Adipose tissue (tissue), 3 donors: ENCODE data around the gene ENTREP1. TPM values are rescaled to one million over a fixed set of nuclear protein-coding genes. Genes with fewer than 3 reads are reported as not detected.

ENCODE experiments used
- H3K27ac ChIP-seq: one replicate; pipeline ENCODE4 v1.5.1; 2013; ENCODE audit warnings: low read depth, low read length
- WGBS, 3 donors: extraction: QIAGEN DNeasy Blood & Tissue Kit; methylation state at CpG; one replicate each; pipeline ENCODE4 v1.1.7; 2013; 5-methylcytosine and 5-hydroxymethylcytosine counted together
- polyA plus RNA-seq, 3 donors: library from polyadenylated mRNA; stranded (reverse); fragments of 200-250 nt; gene quantifications; one replicate each; pipeline ENCODE4 v1.2.3, GENCODE V29; 2013
- donor health status: healthy with polysubstance abuse.
- donor health status: Bipolar disorder and iron deficiency.
- donor health status: healthy.

Gene ENTREP1
- polyA plus RNA-seq, 3 donors, result 3.2 to 4.3 (median 4.1) TPM

- H3K27ac ChIP-seq, result no peak overlapping the region
- WGBS, 3 donors, result 74 to 95% (median 89%) methylated on average over 1 of the region's 1 CpG
These were observed 30.2 kb downstream of the ENTREP1 start for GRCh38 chr9:69355232-69355631.

- 46 to 58% (median 55%) methylated on average over 3 of the region's 3 CpGs for WGBS, 3 donors
These were observed 32.2 kb downstream of the ENTREP1 start for GRCh38 chr9:69357030-69357775.

GRCh38 chr9:69357821-69358220 lies 32.8 kb downstream of the ENTREP1 start:
- no peak overlapping the region for H3K27ac ChIP-seq
- WGBS, 3 donors, result 81 to 92% (median 91%) methylated on average over 4 of the region's 4 CpGs

More at GRCh38 chr9:69357030-69357775, 32.2 kb downstream of the ENTREP1 start:
- H3K27ac ChIP-seq, result no peak overlapping the region

- no peak overlapping the region for H3K27ac ChIP-seq
- 14 to 26% (median 15%) methylated on average over 1 of the region's 1 CpG for WGBS, 3 donors
These were observed 38.2 kb downstream of the ENTREP1 start for GRCh38 chr9:69363191-69363590.

- H3K27ac ChIP-seq, result no peak overlapping the region
- 83 to 92% (median 90%) methylated on average over 3 of the region's 3 CpGs for WGBS, 3 donors
These were observed 39.6 kb downstream of the ENTREP1 start for GRCh38 chr9:69364510-69365150.

GRCh38 chr9:69370430-69370829 lies 45.4 kb downstream of the ENTREP1 start:
- no peak overlapping the region for H3K27ac ChIP-seq
- WGBS, 3 donors, result 9 to 49% (median 42%) methylated on average over 2 of the region's 2 CpGs

- H3K27ac ChIP-seq, result no peak overlapping the region
- 2 to 35% (median 13%) methylated on average over 1 of the region's 1 CpG for WGBS, 3 donors
These were observed 46.0 kb downstream of the ENTREP1 start for GRCh38 chr9:69371001-69371400.

GRCh38 chr9:69376651-69377050 lies 51.6 kb downstream of the ENTREP1 start:
- H3K27ac ChIP-seq, result no peak overlapping the region
- WGBS, 3 donors, result 50 to 62% (median 53%) methylated on average over 3 of the region's 3 CpGs

GRCh38 chr9:69377291-69377690 lies 52.3 kb downstream of the ENTREP1 start:
- 92 to 96% (median 94%) methylated on average over 13 of the region's 13 CpGs for WGBS, 3 donors

GRCh38 chr9:69377981-69378380 lies 53.0 kb downstream of the ENTREP1 start:
- 50 to 83% (median 77%) methylated on average over 2 of the region's 2 CpGs for WGBS, 3 donors
- H3K27ac ChIP-seq, result no peak overlapping the region

More at GRCh38 chr9:69377291-69377690, 52.3 kb downstream of the ENTREP1 start:
- no peak overlapping the region for H3K27ac ChIP-seq

- WGBS, 3 donors, result 68 to 89% (median 76%) methylated on average over 9 of the region's 9 CpGs
- no peak overlapping the region for H3K27ac ChIP-seq
These were observed 54.4 kb downstream of the ENTREP1 start for GRCh38 chr9:69379270-69379982.

GRCh38 chr9:69380301-69380700 lies 55.3 kb downstream of the ENTREP1 start:
- 89 to 94% (median 92%) methylated on average over 6 of the region's 6 CpGs for WGBS, 3 donors

GRCh38 chr9:69380811-69381210 lies 55.8 kb downstream of the ENTREP1 start:
- WGBS, 3 donors, result 89 to 96% (median 94%) methylated on average over 3 of the region's 3 CpGs

More at GRCh38 chr9:69380301-69380700, 55.3 kb downstream of the ENTREP1 start:
- H3K27ac ChIP-seq, result no peak overlapping the region

GRCh38 chr9:69382135-69382534 lies 57.1 kb downstream of the ENTREP1 start:
- no peak overlapping the region for H3K27ac ChIP-seq
- WGBS, 3 donors, result 62 to 72% (median 67%) methylated on average over 4 of the region's 4 CpGs

More at GRCh38 chr9:69380811-69381210, 55.8 kb downstream of the ENTREP1 start:
- no peak overlapping the region for H3K27ac ChIP-seq

- no peak overlapping the region for H3K27ac ChIP-seq
- WGBS, 3 donors, result 48 to 58% (median 53%) methylated on average over 6 of the region's 6 CpGs
These were observed 60.6 kb downstream of the ENTREP1 start for GRCh38 chr9:69385581-69386033.

- H3K27ac ChIP-seq, result no peak overlapping the region
- 62 to 81% (median 74%) methylated on average over 4 of the region's 4 CpGs for WGBS, 3 donors
These were observed 61.6 kb downstream of the ENTREP1 start for GRCh38 chr9:69386651-69387050.

GRCh38 chr9:69388596-69388995 lies 63.6 kb downstream of the ENTREP1 start:
- WGBS, 3 donors, result 51 to 87% (median 86%) methylated on average over 3 of the region's 3 CpGs
- H3K27ac ChIP-seq, result no peak overlapping the region

- WGBS, 3 donors, result 83 to 96% (median 95%) methylated on average over 4 of the region's 4 CpGs
- no peak overlapping the region for H3K27ac ChIP-seq
These were observed 64.5 kb downstream of the ENTREP1 start for GRCh38 chr9:69389437-69389995.

GRCh38 chr9:69391487-69391886 lies 66.5 kb downstream of the ENTREP1 start:
- H3K27ac ChIP-seq, result no peak overlapping the region
- WGBS, 3 donors, result 94 to 97% (median 96%) methylated on average over 11 of the region's 11 CpGs
